ENCODE data around the gene MRPS7. TPM values are rescaled to one million over a fixed set of nuclear protein-coding genes. Genes with fewer than 3 reads are reported as not detected.

MRPS7 gene
- total and polyA plus RNA-seq, 2 of the 8 experiments (the other 6 are each of a cell fraction or from before 2014, with no cell fraction given): 63.4 to 79.4 TPM

GRCh38 chr17:75238020-75238580, 23.6 kb upstream of the MRPS7 start:
- 88% methylated on average over 11 of the region's 11 CpGs; no CpG with 5 or more reads in 1 of the 2 experiments for WGBS, 2 experiments (ENCODE audit: extremely low coverage in 1 of 2, insufficient coverage in 1 of 2, insufficient read length in 1 of 2, insufficient replicate concordance in 2 of 2, low coverage in 1 of 2, low lambda C conversion rate in 2 of 2, missing lambda C conversion rate in 1 of 2)
- Histone ChIP-seq H2BK5ac (ENCODE audit: low read depth, low read length) (no peak overlapping the region), H2AFZ (ENCODE audit: low read length) (no peak overlapping the region), H4K20me1 (replicated peaks in 1 of 2; ENCODE audit: control insufficient read depth in 1 of 2, insufficient read depth in 2 of 2, low read length in 2 of 2) (peaks cover 14 to 26% of the 10 kb centered on the region in 2 experiments), H2BK12ac (ENCODE audit: low read depth, low read length) (no peak overlapping the region), H3K27me3 (replicated peaks in 1 of 4; ENCODE audit: control insufficient read depth in 3 of 4, extremely low read depth in 1 of 4, insufficient read depth in 3 of 4, low read length in 3 of 4) (no peaks in the 10 kb centered on the region), H4K5ac (ENCODE audit: insufficient read length, low read depth, low read length) (no peak overlapping the region), H3K4me3 (ENCODE audit: extremely low read depth in 1 of 4, insufficient read depth in 2 of 4, low read depth in 3 of 4, low read length in 4 of 4) (no peak overlapping the region), H4K91ac (replicated peaks; ENCODE audit: insufficient read length, low read length) (no peak overlapping the region), H3K9ac (replicated peaks in 1 of 4; ENCODE audit: extremely low read depth in 1 of 4, low read depth in 3 of 4, low read length in 3 of 4) (no peak overlapping the region), H3K36me3 (ENCODE audit: control insufficient read depth in 2 of 4, insufficient read depth in 4 of 4, low read length in 3 of 4) (peaks cover 32 to 67% (median 61%) of the 10 kb centered on the region in 4 experiments), H3K4me2 (ENCODE audit: insufficient read depth in 1 of 2, low read depth in 2 of 2, low read length in 2 of 2) (no peak overlapping the region), H2BK120ac (replicated peaks; ENCODE audit: low read depth, low read length) (no peak overlapping the region), H3K9me3 (ENCODE audit: insufficient read depth in 2 of 2, low read depth in 1 of 2, low read length in 1 of 2) (no peaks in the 10 kb centered on the region), H3K79me1 (ENCODE audit: low read depth, low read length) (no peaks in the 10 kb centered on the region), H3K18ac (ENCODE audit: extremely low read depth, low read length) (no peak overlapping the region), H2BK20ac (ENCODE audit: low read length) (no peak overlapping the region), H2BK15ac (ENCODE audit: low read length) (no peak overlapping the region), H3K79me2 (ENCODE audit: control insufficient read depth in 1 of 2, insufficient read depth in 2 of 2, low read length in 2 of 2) (no peaks in the 10 kb centered on the region), H3K4me1 (replicated peaks in 1 of 4; ENCODE audit: control insufficient read depth in 3 of 4, insufficient read depth in 4 of 4, low read length in 3 of 4) (peaks cover 0 to 4% (median 0%) of the 10 kb centered on the region in 4 experiments; a peak in 3 of 7 replicates), H3K23ac (ENCODE audit: insufficient read length) (no peak overlapping the region), H3K4ac (replicated peaks; ENCODE audit: insufficient read length, low read depth, low read length) (no peak overlapping the region), H2AK5ac (ENCODE audit: low read depth, low read length) (no peak overlapping the region), H3K23me2 (ENCODE audit: low read depth, low read length) (no peaks in the 10 kb centered on the region), H3K14ac (ENCODE audit: insufficient read length) (no peak overlapping the region), H4K8ac (ENCODE audit: extremely low read depth, insufficient read depth, low read length) (peak overlapping the region; percentile 71; the same call in 1 of the 2 replicates), H3K56ac (replicated peaks; ENCODE audit: insufficient read length, low read depth, low read length) (no peak overlapping the region), H3K27ac (ENCODE audit: low read depth, low read length) (no peak overlapping the region)
- ChIA-PET POLR2A (ENCODE audit: partially characterized antibody) (interaction anchor here (0.6 to 6.3 kb wide), 6 partner anchors 9 to 263 kb away, joined by 3 to 53 read pairs (median 9); partner anchors contain the start of gene MIF4GD), CTCF (ENCODE audit: partially characterized antibody) (interaction anchor here (0.8 to 16.5 kb wide), 12 partner anchors 9 to 123 kb away, joined by 3 to 369 read pairs (median 20); partner anchors contain the start of genes GGA3, MIF4GD, MRPS7 and NUP85)
- no peak for FAIRE-seq
- no peak for DNase-seq (ENCODE audit: low read depth in 1 of 2, low spot score in 2 of 2)
- TF ChIP-seq SUZ12 (IDR thresholded peaks at IDR 0.05; ENCODE audit: low read length) (no peak), ASH2L (IDR thresholded peaks at IDR 0.05; ENCODE audit: low read length) (no peak), JUN (IDR thresholded peaks at IDR 0.05; ENCODE audit: low read depth, low read length) (no peak), NANOG (IDR thresholded peaks at IDR 0.05; ENCODE audit: insufficient read depth, low read depth, low read length, poor library complexity, severe bottlenecking) (no peak), NRF1 (IDR thresholded peaks at IDR 0.05; ENCODE audit: low read depth, low read length) (no peak), TAF1 (IDR thresholded peaks at IDR 0.05; ENCODE audit: low read depth, low read length) (no peak), SIRT6 (IDR thresholded peaks at IDR 0.05; ENCODE audit: low read length) (no peak), POU5F1 (IDR thresholded peaks at IDR 0.05; ENCODE audit: low read depth, low read length) (no peak)
